Stimulated activated CD8-positive, alpha-beta memory T cell treated with anti-CD3 and anti-CD28 coated beads, Interleukin-7, amount 100 ng/mL, for 48 hours (primary cell): ENCODE results near the gene NCK2.

Experiments used
- DNase-seq, 2 donors: peaks; one replicate each; pipeline ENCODE4 v3.0.0-alpha.2; 2020; ENCODE audit warnings: low read depth in 1 of 2; ENCODE audit errors: extremely low read depth in 1 of 2

NCK2 gene

DNA sequence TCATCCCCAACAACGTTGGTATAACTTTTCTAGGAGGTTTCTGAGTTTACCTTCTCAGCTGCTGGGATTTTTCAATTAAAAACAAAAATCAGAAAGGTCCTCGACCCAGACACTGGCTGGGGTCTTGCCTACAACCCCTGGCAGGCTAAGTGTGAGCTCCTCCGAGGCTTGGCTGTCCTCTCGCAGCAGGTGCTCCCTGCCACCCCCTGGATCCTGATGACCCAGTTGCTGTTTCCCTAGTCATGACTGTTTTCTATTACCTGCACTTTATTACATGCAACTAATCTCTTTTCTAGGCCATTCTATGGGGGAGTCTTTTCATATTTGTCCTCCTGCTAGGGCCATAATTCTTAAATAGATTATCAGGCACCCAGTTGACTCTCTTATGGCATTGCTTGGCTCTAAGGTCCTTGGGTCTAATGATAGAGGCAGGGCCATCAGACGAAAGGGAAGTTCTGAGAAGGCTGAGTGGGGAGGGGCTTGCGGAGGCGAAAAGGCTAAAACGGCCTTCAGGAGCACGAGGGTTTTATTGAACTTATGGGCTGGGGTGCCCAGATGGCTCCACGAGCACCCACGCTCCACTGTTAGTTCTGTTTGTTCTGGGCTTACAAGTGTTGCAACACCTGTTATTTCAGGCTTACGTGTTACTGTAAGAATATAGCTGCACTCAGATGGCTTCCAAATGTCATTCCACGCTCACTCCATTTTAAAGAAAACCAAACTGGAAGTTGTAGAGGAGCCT, 166.0 kb downstream of the NCK2 start:
- no peak for DNase-seq

DNA sequence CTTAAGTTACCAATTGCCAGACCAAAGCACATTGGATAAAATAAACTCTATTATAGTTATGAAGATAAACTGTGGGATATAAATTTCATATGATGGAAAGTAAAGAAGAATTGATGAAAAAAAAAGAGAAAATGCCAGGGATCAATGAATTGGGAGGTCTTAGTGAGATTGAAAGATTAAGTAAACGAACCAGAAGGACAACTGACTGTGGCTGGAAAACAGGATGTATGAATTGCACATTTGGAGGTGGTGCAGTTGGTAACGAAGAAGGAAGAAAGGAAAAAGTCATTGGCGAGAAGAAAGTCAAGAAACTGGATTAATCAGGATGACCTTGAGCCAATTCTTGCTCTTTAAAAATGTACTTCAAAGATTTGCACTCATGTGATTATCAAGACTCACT, 166.7 kb downstream of the NCK2 start:
- no peak for DNase-seq

DNA sequence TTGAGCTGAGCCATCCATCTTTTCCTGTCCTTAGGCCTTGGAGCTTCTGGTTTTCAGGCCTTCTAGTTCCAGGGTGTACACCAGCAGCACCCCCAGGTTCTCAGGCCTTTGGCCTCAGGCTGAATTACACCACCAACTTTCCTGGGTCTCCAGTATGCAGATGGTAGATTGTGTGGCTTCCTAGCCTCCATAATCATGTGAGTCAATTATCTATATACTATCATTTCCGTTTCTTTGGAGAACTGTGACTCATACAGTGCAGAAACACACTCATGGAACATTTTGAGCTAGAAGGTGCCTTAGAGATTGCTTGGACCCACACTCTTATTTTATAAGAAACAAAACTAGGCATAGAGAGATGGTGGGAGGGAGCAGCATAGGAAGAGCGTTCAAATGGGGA, 167.4 kb downstream of the NCK2 start:
- DNase-seq, result no peak

DNA sequence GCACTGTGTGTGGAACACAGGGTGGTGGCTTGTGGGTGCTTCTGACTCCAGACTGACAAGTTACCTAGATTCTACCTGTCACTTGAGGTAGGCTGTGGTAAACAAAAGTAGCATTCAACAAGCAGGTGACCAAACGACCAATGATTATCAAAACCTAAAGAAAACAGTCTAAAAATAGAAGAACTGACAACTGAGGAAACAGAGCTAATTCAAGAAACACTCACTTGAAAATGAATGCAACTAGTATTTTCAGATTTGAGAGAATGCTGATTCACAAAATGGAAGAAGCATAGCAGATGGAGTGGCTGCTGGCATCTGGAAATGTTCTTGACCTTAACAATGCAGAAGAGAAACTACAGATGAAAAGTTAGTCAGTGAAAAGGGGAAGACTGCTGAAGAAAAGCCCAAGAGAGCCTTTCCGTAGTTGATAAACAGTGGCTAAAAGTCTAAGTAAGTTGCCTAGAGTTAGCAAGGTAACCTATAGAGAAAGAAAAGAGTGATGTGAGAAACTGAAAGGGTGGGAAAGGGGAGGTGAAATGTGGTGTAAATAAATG, 170.4 kb downstream of the NCK2 start:
- DNase-seq, result no peak

DNA sequence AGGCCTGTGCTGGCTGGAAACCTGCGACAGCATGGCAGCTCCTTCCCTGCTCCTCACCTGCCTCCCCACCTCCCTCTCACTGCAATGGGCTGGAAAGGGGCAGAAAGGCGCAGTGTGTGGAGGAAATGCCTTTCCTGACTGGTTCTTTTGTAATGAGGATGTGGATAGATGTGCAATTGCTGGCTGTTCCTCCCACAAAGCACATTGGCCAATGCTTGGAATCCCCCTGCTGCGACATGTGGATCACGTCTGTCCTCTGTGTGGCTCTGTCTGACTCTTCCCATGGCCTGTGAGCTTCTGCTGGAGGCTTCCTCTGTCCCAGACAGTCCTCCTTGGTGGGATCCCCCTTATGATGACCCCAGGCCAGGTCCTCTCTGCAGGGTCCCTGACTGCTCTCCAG, 172.5 kb downstream of the NCK2 start:
- no peak for DNase-seq

DNA sequence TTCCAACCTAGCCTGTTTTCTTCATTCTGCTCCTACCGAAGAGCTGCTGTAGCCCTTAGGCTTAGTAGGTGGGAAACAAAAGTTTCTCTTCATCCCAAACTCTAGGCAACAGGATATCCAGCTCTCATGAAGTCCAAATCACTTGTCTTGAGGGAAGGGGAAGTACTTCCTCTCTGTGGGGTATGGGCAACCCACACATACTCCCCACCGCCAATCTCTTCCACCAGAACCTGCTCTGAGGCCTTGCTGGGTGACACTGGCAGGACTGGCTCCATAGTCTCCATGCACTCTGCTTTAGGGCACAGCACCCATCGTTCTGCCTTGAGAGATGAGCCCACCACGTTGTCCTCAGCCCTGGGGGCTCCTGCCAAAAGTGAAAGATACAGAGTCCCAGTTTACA, 173.0 kb downstream of the NCK2 start:
- DNase-seq, result no peak

DNA sequence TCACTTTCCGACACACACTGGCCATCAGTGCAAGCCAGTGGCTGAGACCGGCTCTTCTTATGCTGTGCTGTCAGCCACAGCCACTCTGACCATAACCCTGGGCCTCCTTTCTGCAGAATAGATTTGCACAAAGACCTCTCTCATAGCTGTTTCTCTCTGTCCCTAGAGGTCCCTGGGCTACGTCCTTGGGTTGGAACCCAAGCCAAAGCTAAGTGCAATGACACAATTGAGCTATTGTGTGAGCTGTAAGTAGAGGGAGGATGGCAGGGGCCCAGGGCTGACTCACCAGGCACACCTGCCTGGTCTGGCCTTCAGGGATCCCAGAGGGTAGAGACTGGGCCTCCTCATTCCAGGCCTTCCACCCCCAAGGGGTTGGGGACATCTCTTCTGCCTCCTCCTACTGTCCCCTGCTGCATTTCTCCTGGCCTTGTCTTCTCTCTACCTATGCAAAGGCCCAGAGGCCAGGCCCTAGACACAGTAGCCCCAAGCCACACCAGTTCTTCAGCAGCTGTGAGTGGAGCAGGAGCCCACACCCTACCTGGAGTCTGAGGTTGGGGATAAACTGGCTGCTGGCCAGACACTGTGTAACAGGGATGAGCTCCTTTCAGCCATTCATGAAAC, 174.6 kb downstream of the NCK2 start:
- no peak for DNase-seq

DNA sequence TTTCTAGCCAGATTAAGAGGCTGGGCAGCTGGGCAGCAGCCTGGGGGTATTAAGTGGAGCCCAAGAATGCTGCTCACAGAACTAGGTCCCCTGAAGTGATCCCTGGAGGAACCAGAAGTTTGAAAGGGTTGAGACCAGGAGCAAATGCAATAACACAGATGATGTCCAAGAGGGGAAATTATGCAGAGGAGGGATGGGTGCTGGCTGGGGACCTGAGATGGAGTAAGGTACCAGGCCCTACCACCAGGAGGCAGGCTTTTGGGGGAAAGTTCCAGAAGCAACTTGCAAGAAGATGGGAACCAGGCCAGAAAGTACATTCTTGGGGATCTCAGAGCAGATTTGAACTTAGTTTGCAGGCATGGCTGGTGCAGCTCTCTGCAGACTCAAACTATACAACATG, 175.1 kb downstream of the NCK2 start:
- peak in 1 of 2 donors; percentile 27 for DNase-seq

DNA sequence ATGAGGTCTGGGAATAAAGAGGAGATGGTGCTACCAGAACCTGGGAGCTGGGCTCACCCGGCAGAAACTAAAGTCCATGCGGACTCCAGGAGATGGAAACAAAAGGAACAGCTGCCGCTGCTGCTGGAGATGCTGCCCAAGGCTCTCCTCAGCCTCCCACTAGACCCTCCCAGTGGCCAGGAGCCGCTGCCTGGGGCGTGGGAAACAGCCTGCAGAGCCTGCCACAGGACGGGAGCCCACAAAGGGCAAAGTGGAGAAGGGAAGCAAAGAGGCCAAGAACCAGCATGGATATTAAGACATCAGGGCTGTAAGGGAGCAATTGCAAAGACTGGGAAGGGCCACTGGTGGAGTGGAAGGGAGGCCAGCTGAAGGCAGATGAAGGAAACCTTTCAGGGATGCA, 179.6 kb downstream of the NCK2 start:
- no peak for DNase-seq

DNA sequence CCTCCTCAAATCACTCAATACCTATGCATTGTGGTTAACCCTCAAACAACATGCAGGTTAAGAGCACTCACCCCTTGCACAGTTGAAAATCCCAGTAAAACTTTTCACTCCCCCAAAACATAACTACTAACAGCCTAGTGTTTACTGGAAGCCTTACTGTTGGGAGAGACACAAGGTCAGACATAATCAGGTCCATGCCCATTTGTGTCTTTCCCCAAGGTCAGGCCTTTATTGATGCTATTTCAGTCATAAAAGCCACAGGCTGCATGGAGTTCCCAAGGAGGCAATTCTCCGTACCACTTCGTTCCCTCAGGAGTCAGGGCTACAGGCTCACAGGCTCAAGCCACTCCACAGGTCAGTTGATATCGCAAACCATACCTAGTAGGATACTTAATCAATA, 180.2 kb downstream of the NCK2 start:
- DNase-seq, result no peak

DNA sequence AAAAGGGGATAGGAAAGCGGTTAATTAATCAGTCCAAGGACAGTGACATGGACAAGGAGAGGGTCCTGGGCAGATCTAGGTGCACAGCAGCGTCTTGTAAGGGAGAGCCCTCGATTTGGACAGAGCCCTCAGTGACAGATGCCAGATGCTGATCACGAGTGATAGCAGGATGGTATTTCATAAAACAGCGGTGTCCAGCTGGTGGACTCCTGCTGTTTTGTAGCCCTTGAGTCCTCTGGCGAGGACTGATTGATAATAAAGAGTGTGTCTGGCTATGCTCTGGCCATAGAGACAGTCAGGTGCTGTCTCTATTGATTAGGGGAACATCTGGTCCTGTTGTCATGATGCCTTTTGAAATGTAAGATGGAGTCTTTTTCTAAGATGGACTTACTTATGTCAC, 180.7 kb downstream of the NCK2 start:
- no peak for DNase-seq

DNA sequence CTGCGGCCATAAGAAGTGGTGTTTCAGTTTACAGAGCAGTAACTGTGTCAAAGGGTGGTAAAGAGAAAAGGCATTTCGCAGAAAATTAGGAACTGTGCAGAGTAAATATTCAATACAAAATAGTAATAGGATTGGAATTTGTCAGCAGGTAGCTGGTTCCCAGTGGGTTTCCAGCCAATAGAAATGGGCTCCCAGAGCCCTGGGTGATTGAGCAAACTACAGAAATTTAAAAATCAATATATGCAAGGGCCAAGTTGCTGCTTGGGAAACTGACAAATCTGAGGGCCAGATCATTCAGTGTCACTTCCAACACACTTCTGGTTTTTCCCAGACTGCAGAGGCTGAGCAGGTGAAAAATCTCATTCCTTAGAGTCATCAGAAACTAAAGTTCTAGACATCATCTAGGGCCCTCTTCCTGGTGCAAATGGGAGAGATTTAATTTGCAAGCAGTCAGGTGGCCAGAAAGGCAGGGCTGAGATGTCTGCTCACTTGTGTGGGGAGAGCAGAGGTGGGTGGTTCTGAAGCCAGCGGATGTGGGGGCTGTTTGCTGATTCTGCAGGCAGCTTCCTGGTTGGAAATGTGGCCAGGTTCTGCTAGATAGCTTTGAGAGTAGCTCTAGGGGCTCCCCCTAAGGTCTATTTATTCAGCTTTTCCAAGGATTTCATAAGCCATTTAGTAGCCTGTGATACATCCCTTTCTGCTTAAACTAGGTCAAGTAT, 182.4 kb downstream of the NCK2 start:
- peak; percentile 33 to 35 for DNase-seq

DNA sequence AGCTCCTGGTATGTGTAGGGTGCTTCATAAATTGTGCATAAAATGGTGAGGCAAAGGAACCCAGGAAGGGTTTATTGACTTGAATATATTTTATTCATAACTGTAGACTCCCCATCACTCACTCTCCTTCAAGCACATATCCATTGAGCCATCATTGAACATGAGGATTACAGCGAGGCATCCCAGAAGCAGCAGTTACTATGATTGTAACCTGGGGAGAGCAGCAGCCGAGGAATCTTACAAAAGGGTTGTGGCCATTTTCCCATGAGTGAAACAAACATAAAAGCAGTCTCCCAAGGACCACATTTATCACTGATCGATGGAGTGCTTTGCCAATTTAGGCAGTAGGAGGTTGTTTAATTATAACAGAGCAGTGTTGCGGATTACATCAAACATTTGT, 183.4 kb downstream of the NCK2 start:
- DNase-seq, result no peak

DNA sequence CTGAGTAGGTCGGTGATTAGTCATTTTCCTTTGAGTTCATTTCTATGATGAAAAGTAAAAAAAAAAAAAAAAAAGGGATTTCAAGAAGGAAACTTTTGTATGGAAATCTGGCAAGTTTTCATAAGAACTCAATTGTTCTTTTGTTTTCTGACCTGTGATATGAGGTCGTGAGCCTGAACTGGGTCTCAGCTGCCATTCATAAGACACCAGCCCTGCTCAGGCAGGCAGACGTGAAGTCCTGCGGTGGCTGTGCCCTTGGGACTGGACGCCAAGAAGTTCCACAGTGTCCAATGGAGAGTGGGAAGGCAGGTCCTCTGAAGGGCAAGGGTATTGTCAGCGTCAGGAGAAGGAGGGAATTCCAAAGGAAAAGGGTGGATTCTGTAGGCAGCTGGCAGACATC, 183.9 kb downstream of the NCK2 start:
- DNase-seq, result no peak

DNA sequence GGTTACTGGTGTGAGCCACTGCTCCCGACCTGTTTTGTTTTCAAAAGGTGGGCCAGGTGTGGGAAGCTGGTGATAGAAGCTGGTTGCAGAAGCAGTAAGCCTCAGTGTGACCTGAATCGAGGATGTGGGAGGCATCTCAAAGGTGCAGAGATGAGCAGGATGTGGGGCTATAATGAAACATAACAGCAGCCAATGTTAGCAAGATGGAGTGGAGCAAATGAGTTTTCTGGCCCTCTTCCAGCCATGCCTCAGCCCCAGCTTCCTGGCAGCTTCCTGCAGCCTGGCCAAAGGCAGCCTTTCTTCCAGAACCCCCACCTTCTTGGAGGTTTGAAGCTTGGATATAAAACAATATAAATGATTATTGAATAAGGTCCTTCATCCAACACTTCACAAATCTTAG, 184.8 kb downstream of the NCK2 start:
- DNase-seq, result peak in 1 of 2 donors; percentile 14

DNA sequence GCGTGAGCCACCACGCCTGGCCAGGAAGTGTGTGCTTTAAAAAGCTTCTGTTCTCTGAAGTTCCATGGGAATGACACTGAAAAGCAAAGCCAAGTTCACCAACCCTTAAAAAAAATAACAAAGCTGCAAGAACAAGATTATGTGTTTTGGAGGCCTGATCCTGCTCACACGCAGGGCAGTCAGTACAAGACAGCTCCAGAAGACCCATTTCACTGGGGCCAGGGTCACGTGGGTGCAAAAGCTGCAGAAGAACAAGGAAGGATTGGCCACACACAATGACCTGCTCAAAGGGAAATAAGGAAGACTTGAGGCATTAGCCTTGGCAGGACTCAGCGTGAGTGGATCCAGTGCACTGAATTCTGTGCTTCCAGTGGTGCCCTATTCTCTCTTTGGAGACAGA, 187.9 kb downstream of the NCK2 start:
- no peak for DNase-seq

DNA sequence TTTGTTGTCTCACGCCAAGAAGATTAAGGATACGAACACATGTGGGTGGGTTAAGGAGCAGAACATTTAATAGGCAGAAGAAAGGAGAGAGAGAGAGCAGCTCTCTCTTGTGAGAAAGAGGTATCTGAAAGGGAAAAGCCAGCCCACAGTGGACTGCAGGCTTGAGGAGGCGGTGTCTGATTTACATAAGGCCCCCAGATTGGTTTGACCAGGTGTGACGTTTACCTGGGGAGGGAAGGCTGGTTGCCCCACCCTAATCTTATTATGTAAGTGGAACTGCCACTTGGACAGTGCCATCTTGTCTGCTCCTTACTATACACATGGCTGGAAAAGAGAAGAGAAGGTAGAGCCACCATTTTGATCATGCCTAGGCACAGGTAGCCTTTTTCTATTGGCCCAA, 189.2 kb downstream of the NCK2 start:
- no peak for DNase-seq

DNA sequence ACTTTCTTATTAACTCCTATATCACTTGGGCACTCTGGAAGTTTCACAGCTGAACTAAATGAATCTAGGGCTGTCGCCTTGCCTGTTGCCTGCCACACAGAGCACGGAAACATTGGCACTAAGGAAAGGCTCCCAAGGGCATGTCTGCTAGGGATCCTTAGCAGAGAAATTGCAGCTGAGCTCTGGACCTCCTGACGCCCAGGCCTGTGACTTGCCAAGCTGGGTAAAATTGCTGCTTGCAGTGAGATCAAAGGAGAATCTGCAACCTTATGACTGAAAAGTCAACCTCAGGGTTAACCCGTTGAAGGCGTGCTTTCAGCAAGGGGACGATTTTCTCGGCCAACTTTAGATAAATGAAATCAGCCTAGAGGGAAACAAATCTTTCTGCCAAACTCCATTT, 189.8 kb downstream of the NCK2 start:
- peak in 1 of 2 donors; percentile 22 for DNase-seq

DNA sequence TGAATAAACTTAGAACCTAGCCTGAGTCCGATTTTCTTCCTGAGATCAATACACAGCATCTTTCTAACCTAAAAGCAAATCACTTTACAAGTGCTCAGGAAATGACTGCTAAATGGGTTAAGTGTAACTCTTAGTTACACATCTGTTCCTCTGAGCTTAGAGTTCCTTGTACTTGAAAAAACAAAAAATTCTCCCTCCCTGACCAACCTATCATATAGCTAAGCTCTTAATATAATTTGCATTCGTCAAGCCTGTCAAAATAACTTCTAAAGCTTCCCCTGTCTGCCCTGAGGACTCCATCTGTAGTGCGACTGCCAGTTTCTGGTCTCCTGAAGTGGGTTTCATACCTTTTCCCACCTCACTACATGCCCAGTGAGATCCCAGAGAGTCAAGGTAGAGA, 190.4 kb downstream of the NCK2 start:
- no peak for DNase-seq

DNA sequence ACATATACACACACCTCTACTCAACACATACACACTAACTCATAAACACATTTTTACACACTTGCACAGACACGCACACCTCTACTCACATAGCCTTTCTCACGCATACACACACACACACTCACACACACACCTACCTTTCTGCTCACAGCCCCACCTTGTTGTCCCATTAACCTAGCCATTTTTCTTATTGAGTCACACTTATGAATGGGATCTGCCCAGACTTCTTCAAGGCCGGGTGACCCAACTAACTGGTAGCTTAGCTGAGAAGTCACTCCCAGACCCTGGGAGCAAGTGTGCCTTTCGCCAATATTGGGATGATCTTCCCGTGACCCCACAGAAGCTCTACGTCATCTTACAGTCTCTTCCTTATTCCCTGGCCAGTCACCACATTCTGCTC, 192.2 kb downstream of the NCK2 start:
- DNase-seq, result no peak

DNA sequence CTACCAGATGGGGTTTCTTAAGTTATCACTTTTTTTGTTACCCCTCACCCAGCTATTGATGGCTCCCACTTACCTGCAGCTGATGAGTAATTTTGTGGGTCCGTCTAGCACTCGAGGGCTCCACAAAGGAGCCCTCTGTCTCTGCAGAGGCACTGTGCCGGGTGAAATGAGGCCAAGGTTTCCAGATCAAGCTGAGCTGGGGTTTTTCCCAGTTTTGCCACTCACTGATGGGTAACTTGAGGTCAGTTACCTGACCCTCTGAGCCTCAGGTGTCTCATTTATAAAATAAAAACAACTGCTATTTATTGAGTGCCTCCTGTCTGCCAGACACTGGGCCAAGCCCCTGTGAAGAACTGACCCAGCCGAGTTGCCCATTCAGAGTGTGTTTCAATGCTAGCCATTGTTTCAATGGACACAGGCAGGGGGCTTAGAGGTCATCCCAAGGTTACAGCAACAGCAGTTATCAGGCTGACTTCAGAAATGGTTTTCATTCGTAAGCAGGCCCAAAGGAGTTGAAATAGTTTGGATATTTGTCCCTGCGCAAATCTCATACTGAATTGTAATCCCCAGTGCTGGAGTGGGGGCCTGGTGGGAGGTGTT, 192.9 kb downstream of the NCK2 start:
- DNase-seq, result no peak
